Motor neuron (in vitro differentiated cells): ENCODE results near the gene DISP2. TPM values are rescaled to one million over a fixed set of nuclear protein-coding genes. Genes with fewer than 3 reads are reported as not detected.

Experiments used
- ATAC-seq, 8 experiments: fragments of 200-7000 bp; cut with Tn5 transposase; replicated peaks in 6 of 8; 2 replicates each; pipeline ENCODE4 v1.8.0; 2021; ENCODE audit warnings: mild to moderate bottlenecking in 8 of 8, moderate library complexity in 8 of 8
- H3K27ac ChIP-seq, 2 donors: fragments of 250-450 bp; sonication (Bioruptor Pico); 2 replicates each; pipeline ENCODE4 v1.9.0; 2021; ENCODE audit warnings: antibody characterized with exemption in 2 of 2, mild to moderate bottlenecking in 2 of 2, moderate library complexity in 1 of 2
- H3K4me1 ChIP-seq, 2 donors: fragments of 250-450 bp; sonication (Bioruptor Pico); replicated peaks in 1 of 2; 2 replicates each; pipeline ENCODE4 v1.6.1; 2021; ENCODE audit warnings: antibody characterized with exemption in 2 of 2, mild to moderate bottlenecking in 2 of 2, moderate library complexity in 1 of 2
- H3K4me3 ChIP-seq, 5 donors: fragments of 250-450 bp; sonication (Bioruptor Pico); 2 replicates each; pipeline ENCODE4 v1.9.0; 2021; ENCODE audit warnings: antibody characterized with exemption in 5 of 5, mild to moderate bottlenecking in 5 of 5, moderate library complexity in 4 of 5
- WGBS, 10 experiments: fragments of 450-650 bp; shearing (Covaris generic); methylation state at CpG; one replicate each; pipeline ENCODE4 v1.0.0; 2022; 5-methylcytosine and 5-hydroxymethylcytosine counted together
- in situ Hi-C, 9 experiments: fragments of 400-800 bp; cut with MboI; loops; one replicate each; pipeline ENCODE4 v1.15.0; 2021; ENCODE audit warnings: low sequenced_read_pairs in 9 of 9, low pct_unique_long_range_greater_than_20kb in 2 of 9; ENCODE audit not compliant: unreplicated experiment in 9 of 9
- total RNA-seq, 8 experiments: library from RNA; unstranded; fragments of 300-600 nt; gene quantifications; 2 replicates each; pipeline versions ENCODE4 v1.2.3 to v1.2.4, GENCODE V29; 2022

DISP2 gene
- total RNA-seq, 8 experiments from 2014 or later, result 0.17 to 9.1 (median 5.3) TPM

DNA sequence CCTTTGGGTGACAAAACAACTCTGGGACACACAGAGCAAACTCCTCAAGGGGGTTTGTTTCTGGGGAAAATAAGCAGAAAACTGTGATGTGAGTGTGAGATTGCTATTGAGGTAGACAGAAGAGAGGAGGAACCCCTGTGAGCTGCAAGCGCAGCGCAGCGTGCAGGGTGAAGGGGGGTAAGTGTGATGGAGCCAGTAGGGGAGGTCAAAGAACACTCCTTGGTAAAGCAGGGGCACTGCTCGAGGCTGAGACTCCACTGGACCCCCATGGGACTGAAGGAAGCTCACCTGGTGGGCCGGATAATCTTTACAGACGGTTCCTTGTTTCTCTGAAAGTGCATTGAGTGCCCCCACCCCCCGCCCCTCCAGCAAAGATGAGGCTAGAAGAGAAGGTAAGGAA is 27.0 kb upstream of the DISP2 start:
- Histone ChIP-seq H3K27ac (no peak overlapping the region), H3K4me1 (peaks cover 30 to 35% of the 10 kb centered on the region in 2 donors), H3K4me3 (no peak overlapping the region)
- in situ Hi-C loops, result no loop called here
- no peak for ATAC-seq
- whole genome bisulfite sequencing, 10 experiments, result 40 to 100% (median 88%) methylated on average over 1 to 7 of the region's 7 CpGs; no CpG with 5 or more reads in 4 of the 10 experiments

- in situ Hi-C loops, result no loop called here
- H3K4me1 ChIP-seq, result peaks cover 28 to 29% of the 10 kb centered on the region in 2 donors
- H3K27ac ChIP-seq, result no peak overlapping the region
- ATAC-seq, result no peak
- 85 to 100% (median 90%) methylated on average over 2 to 7 of the region's 7 CpGs; no CpG with 5 or more reads in 3 of the 10 experiments for WGBS, 10 experiments
- no peak overlapping the region for H3K4me3 ChIP-seq
Observed at GRCh38 chr15:40331637-40332036, 26.4 kb upstream of the DISP2 start.

DNA sequence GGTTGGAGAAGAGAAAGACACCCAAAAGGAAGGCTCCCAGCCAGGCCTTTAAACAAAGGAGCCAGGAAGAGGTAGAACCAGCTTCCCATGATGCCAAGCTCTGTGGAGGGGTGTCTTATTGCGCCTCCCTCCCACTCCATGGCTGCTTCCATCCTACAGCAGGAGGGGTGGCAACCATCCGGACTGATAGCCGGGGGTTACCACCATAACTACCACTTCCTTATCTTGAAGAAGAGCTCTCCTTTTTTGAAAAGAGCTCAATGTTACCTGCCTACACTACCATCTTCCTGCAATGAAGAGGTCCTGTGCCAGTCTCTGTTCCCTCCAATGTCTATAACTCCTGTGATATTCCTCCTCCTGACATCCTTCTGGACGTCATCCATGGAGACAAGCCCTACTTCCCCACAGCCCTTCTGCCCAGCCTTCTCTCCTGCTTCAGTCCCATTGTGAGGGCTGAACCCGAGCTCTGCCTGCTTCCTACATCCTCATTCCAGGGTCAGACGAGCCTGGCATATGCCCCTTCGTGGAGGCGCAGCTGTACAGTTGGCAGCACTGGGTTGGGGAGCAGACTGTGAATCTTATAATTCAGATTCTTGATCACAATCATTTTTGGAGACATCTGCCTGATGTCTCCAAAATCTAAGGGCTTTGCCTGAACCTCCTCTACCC is 25.8 kb upstream of the DISP2 start:
- 20 to 90% (median 83%) methylated on average over 1 to 8 of the region's 8 CpGs; no CpG with 5 or more reads in 3 of the 10 experiments for WGBS, 10 experiments

DNA sequence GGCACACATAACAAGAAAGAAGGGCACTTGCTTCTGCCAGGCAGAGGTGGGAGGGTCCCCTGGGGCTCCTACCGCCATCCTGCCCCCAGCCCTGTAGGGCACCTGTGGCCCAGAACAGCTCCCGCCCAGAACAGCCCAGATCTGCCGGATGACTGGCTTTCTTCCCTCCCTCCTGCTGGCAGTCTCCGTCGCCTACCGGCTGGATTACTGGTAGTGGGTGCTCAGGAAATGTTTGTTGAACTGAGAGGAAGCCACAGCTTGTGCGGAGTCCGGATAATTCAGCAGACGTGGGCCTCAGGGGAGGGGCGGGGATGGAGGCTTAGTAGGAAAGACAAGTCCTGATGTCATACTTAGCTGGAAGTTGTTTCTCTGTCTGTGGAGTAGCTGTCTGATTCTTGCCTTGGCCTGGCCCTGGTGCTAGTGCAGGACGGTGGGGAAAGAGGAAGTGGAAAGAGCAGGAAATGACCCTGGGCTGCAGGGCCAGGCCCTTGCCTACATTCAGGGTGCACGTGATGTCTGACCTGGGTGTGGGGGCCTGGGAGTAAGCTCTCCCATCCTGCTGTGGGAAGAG is 24.0 kb upstream of the DISP2 start:
- no peak overlapping the region for H3K27ac ChIP-seq
- peaks cover 12 to 16% of the 10 kb centered on the region in 2 donors for H3K4me1 ChIP-seq
- WGBS, 10 experiments, result 0 to 100% (median 67%) methylated on average over 1 to 6 of the region's 12 CpGs; no CpG with 5 or more reads in 2 of the 10 experiments
- H3K4me3 ChIP-seq, result no peak overlapping the region
- in situ Hi-C loops, result no loop called here
- peak in 7 of 8 experiments; percentile 4 to 69 (median 49) for ATAC-seq

More for the DNA sequence above, 25.8 kb upstream of the DISP2 start:
- in situ Hi-C loops, result no loop called here
- Histone ChIP-seq H3K4me1 (peaks cover 22 to 23% of the 10 kb centered on the region in 2 donors), H3K4me3 (no peak overlapping the region), H3K27ac (no peak overlapping the region)
- ATAC-seq, result no peak

GRCh38 chr15:40334541-40334940 is 23.5 kb upstream of the DISP2 start:
- in situ Hi-C loops, result no loop called here
- no peak for ATAC-seq
- H3K27ac ChIP-seq, result no peak overlapping the region
- WGBS, 10 experiments, result 60 to 100% (median 86%) methylated on average over 1 to 3 of the region's 3 CpGs; no CpG with 5 or more reads in 7 of the 10 experiments
- H3K4me3 ChIP-seq, result no peak overlapping the region
- peaks cover 13 to 17% of the 10 kb centered on the region in 2 donors for H3K4me1 ChIP-seq

DNA sequence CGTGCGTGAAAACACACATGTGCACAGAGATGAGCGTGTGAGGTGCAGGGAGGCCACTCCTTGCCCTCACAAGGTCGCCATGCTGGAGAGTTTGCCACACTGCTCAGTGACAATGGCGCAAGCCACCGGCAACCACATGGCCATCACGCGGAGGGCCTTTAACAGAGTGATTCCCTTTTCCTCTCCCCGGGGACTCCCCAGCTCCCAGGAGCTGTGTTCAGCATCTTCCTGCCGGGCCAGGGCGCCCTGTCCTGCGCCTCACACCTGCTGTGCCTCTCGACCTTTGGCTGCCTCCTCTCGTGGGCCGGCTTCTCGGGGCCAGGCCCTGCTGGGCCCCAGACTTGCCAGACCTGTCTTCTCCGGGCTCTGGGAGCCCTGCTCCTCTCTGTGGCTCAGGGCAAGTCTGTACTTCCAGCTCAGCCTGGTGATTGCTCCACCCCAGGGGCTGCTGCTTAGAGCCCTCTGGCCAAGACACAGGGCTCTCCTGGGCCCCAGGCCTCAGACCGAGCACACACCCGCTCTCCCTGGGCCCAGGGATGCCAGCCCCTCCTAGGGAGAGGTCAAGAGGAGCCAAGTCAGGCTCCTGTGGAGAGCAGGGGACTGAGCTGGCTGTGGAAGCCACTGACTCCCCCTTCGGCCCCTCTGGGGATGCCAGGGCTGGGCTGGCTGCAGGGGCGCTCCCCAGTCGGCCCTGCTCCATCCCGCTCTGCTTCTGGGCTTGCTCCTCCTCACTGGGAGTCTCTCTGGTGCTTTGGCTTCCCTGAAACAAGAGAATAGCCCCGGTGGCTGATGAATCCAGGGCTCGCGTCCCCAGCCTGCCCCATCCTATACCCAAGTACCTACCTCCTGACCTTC is 22.9 kb upstream of the DISP2 start:
- H3K4me1 ChIP-seq, result peaks cover 20 to 23% of the 10 kb centered on the region in 2 donors
- WGBS, 10 experiments, result 40 to 100% (median 83%) methylated on average over 1 to 11 of the region's 26 CpGs; no CpG with 5 or more reads in 5 of the 10 experiments
- in situ Hi-C loops, result no loop called here
- no peak overlapping the region for H3K27ac ChIP-seq
- no peak for ATAC-seq
- H3K4me3 ChIP-seq, result no peak overlapping the region

GRCh38 chr15:40335938-40336743 is 21.9 kb upstream of the DISP2 start:
- Histone ChIP-seq H3K4me3 (no peak overlapping the region), H3K4me1 (peaks cover 29 to 33% of the 10 kb centered on the region in 2 donors), H3K27ac (no peak overlapping the region)
- no peak for ATAC-seq
- in situ Hi-C loops, result no loop called here
- WGBS, 10 experiments, result 40 to 100% (median 72%) methylated on average over 1 to 8 of the region's 13 CpGs; no CpG with 5 or more reads in 3 of the 10 experiments

- 50 to 100% (median 100%) methylated on average over 1 to 3 of the region's 5 CpGs; no CpG with 5 or more reads in 7 of the 10 experiments for WGBS, 10 experiments
- no peak for ATAC-seq
- H3K27ac ChIP-seq, result no peak overlapping the region
- peaks cover 31 to 35% of the 10 kb centered on the region in 2 donors for H3K4me1 ChIP-seq
- in situ Hi-C loops, result no loop called here
- no peak overlapping the region for H3K4me3 ChIP-seq
Observed at GRCh38 chr15:40336744-40337122, 21.3 kb upstream of the DISP2 start.

GRCh38 chr15:40337597-40337996 is 20.4 kb upstream of the DISP2 start:
- 63 to 83% methylated on average over 1 to 6 of the region's 19 CpGs; no CpG with 5 or more reads in 8 of the 10 experiments for WGBS, 10 experiments
- Histone ChIP-seq H3K4me3 (no peak overlapping the region), H3K27ac (no peak overlapping the region), H3K4me1 (peaks cover 31 to 35% of the 10 kb centered on the region in 2 donors)
- ATAC-seq, result no peak
- in situ Hi-C loops, result no loop called here

DNA sequence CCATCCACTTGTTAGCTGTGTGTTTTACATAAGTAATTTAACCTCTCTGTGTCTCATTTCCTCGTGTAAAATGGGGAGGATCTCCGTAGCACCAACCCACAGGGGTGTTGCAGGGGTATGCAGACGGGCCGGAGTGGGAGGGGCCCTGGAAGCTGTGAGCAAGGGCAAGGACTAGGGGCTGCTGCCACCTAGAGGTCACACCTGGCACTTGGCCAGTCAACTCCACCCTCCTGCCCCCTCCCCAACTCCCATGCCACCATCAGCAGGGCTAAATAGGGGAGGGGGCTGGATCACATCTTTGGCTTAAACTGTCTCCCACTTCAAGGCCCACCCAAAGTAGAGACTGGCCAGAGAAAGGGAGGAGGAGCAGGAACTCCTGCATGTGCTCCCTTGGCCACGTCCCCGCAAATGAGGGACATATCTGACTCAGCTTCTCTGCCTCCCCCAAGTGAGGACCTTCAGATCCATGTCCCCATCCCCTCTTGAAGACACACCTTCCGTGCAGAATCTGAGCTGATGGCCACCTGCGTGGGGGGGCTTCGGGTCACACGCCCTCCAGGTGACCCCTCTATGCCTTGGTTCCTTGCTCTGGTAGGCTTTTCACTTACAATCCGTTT is 19.9 kb upstream of the DISP2 start:
- peaks cover 31 to 35% of the 10 kb centered on the region in 2 donors for H3K4me1 ChIP-seq
- peak; percentile 25 to 76 (median 53) for ATAC-seq
- H3K4me3 ChIP-seq, result no peak overlapping the region
- WGBS, 10 experiments, result 0 to 60% (median 10%) methylated on average over 1 to 5 of the region's 11 CpGs; no CpG with 5 or more reads in 3 of the 10 experiments
- H3K27ac ChIP-seq, result no peak overlapping the region
- in situ Hi-C loops, result no loop called here

- in situ Hi-C loops, result no loop called here
- H3K4me3 ChIP-seq, result no peak overlapping the region
- ATAC-seq, result no peak
- WGBS, 10 experiments, result 34 to 100% (median 78%) methylated on average over 2 to 4 of the region's 11 CpGs; no CpG with 5 or more reads in 5 of the 10 experiments
- no peak overlapping the region for H3K27ac ChIP-seq
- peaks cover 31% of the 10 kb centered on the region in 2 donors for H3K4me1 ChIP-seq
Observed at GRCh38 chr15:40338921-40339620, 18.9 kb upstream of the DISP2 start.

DNA sequence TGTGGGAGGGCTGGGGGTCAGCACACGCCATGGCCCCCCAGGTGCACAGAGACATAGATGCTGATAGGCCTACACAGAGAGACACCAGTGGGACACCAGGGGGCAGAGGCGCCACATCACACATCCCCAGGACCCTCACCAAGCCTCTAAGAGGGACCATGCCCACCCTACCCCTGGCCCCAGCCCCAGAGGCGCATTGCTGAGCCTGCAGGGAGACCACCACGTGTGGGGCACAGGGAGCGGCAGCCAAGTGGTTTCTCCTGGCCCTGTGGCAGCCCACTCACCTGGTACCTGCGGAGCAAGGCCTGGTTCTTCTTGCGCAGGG is 18.4 kb upstream of the DISP2 start:
- no peak overlapping the region for H3K27ac ChIP-seq
- peak in 2 of 8 experiments; percentile 3 to 21 for ATAC-seq

More for the DNA sequence above, 18.4 kb upstream of the DISP2 start:
- WGBS, 10 experiments, result 83 to 92% (median 83%) methylated on average over 1 to 2 of the region's 7 CpGs; no CpG with 5 or more reads in 7 of the 10 experiments
- Histone ChIP-seq H3K4me1 (peaks cover 26 to 31% of the 10 kb centered on the region in 2 donors), H3K4me3 (no peak overlapping the region)
- in situ Hi-C loops, result no loop called here
